A549 (cell line): Measurements from ENCODE around the gene COBL. TPM values are rescaled to one million over a fixed set of nuclear protein-coding genes. Genes with fewer than 3 reads are reported as not detected.

Experiments
- ATAC-seq, 2 experiments: fragments of 200-7000 bp in 1 of 2; fragments of >200 bp in 1 of 2; cut with Nextera tagmentation in 1 of 2; cut with Tn5 transposase in 1 of 2; 3 replicates each; pipeline versions ENCODE4 v1.8.0 to v1.9.1; 2018 to 2020; ENCODE audit warnings: mild to moderate bottlenecking in 1 of 2, moderate library complexity in 1 of 2
- CTCF ChIA-PET: fragments of 300-600 bp; sonication (Branson Sonifier 250); formaldehyde crosslinking; extraction: SDS; loops from one replicate; lab custom pipeline; 2021; ENCODE audit warnings: antibody characterized with exemption, inconsistent platforms; lab: Yijun Ruan, JAX
- POLR2A ChIA-PET: fragments of 350-600 bp; formaldehyde crosslinking; extraction: SDS; loops from one replicate; lab custom pipeline; 2021; ENCODE audit warnings: antibody characterized with exemption, inconsistent platforms; lab: Yijun Ruan, JAX
- DNase-seq, 2 experiments: peaks; one replicate each; pipeline versions ENCODE4 v3.0.0 to v3.0.0-alpha.2; 2011 to 2016; ENCODE audit warnings: low read depth in 1 of 2, low spot score in 1 of 2
- FAIRE-seq: peaks from 2 replicates; lab custom pipeline; 2011; peaks lifted over from hg19 to GRCh38; lab: Jason Lieb, UNC
- H3K27ac ChIP-seq, 2 experiments: fragments of >200 bp; sonication (Bioruptor Twin); formaldehyde crosslinking; 3 replicates each; pipeline ENCODE4 v1.5.1; 2016 to 2017
- H3K4me1 ChIP-seq: fragments of >200 bp; sonication (Bioruptor Twin); formaldehyde crosslinking; 3 replicates; pipeline ENCODE4 v1.6.1; 2016
- H3K4me2 ChIP-seq: fragments of >200 bp; sonication (Bioruptor Twin); formaldehyde crosslinking; 3 replicates; pipeline ENCODE4 v1.6.1; 2016
- H3K4me3 ChIP-seq: fragments of >200 bp; sonication (Bioruptor Twin); formaldehyde crosslinking; 3 replicates; pipeline ENCODE4 v1.5.1; 2016
- H3K9me3 ChIP-seq: fragments of >200 bp; sonication (Bioruptor Twin); formaldehyde crosslinking; 3 replicates; pipeline ENCODE4 v1.6.1; 2016
- BCL3 ChIP-seq: fragments of >200 bp; sonication (Bioruptor Twin); formaldehyde crosslinking; IDR thresholded peaks from 3 replicates; pipeline ENCODE4 v1.6.1; 2016
- CBX8 ChIP-seq: fragments of 200-600 bp; sonication (generic); IDR thresholded peaks from 2 replicates; pipeline ENCODE4 v1.6.1; 2016
- EHF ChIP-seq: fragments of 250-450 bp; sonication (Bioruptor Pico); IDR thresholded peaks from 2 replicates; pipeline ENCODE4 v1.5.0; 2020; ENCODE audit warnings: mild to moderate bottlenecking
- EHMT2 ChIP-seq: fragments of 200-600 bp; sonication (generic); IDR thresholded peaks from 2 replicates; pipeline ENCODE4 v1.6.1; 2016; ENCODE audit warnings: antibody characterized with exemption, low read depth, mild to moderate bottlenecking, moderate library complexity
- FOSB ChIP-seq: fragments of 250-450 bp; sonication (Bioruptor Pico); IDR thresholded peaks from 2 replicates; pipeline ENCODE4 v1.5.0; 2020; ENCODE audit warnings: mild to moderate bottlenecking, moderate library complexity
- FOSL2 ChIP-seq, 2 experiments: fragments of 450-650 bp in 1 of 2; fragments of >200 bp in 1 of 2; sonication (Bioruptor Twin) in 1 of 2; formaldehyde crosslinking; IDR thresholded peaks; 2 replicates each; pipeline versions ENCODE4 v1.5.0 to v1.6.1; 2016 to 2020; ENCODE audit warnings: mild to moderate bottlenecking in 1 of 2, moderate library complexity in 1 of 2
- HDAC2 ChIP-seq: fragments of 200-600 bp; sonication (generic); IDR thresholded peaks from 2 replicates; pipeline ENCODE4 v1.6.1; 2016
- HOXA7 ChIP-seq: fragments of 250-450 bp; sonication (Bioruptor Pico); IDR thresholded peaks from 2 replicates; pipeline ENCODE4 v1.5.0; 2020; ENCODE audit warnings: mild to moderate bottlenecking, moderate library complexity
- HOXB13 ChIP-seq: fragments of 250-450 bp; sonication (Bioruptor Pico); IDR thresholded peaks from 2 replicates; pipeline ENCODE4 v1.5.0; 2020; ENCODE audit warnings: low read depth, mild to moderate bottlenecking, moderate library complexity
- JUN ChIP-seq, 2 experiments: fragments of >200 bp; sonication (Bioruptor Twin); formaldehyde crosslinking; IDR thresholded peaks; 2 replicates in 1 of 2; 3 replicates in 1 of 2; pipeline ENCODE4 v1.6.1; 2016 to 2017
- KDM5A ChIP-seq: fragments of 200-600 bp; sonication (generic); IDR thresholded peaks from 2 replicates; pipeline ENCODE4 v1.6.1; 2016; ENCODE audit warnings: antibody characterized with exemption, mild to moderate bottlenecking
- MAFK ChIP-seq: fragments of 450-650 bp; IDR thresholded peaks from 2 replicates; pipeline ENCODE4 v1.6.1; 2014; ENCODE audit not compliant: partially characterized antibody
- MAX ChIP-seq: IDR thresholded peaks from 2 replicates; pipeline ENCODE4 v1.6.1; 2012
- MYC ChIP-seq: IDR thresholded peaks from 2 replicates; pipeline ENCODE4 v1.6.1; 2012; ENCODE audit warnings: mild to moderate bottlenecking, inconsistent platforms, low read length, improper control_type of control experiment, borderline replicate concordance
- NFE2L2 ChIP-seq: fragments of 150-350 bp; conservative IDR thresholded peaks from 2 replicates; pipeline ENCODE4 v1.6.1; 2014; ENCODE audit warnings: low read length
- NPAS2 ChIP-seq: fragments of 250-450 bp; sonication (Bioruptor Pico); IDR thresholded peaks from 2 replicates; pipeline ENCODE4 v1.8.0; 2022; ENCODE audit warnings: mild to moderate bottlenecking, moderate library complexity, borderline replicate concordance
- NR3C1 ChIP-seq: fragments of >200 bp; sonication (Bioruptor Twin); formaldehyde crosslinking; IDR thresholded peaks from 3 replicates; pipeline ENCODE4 v1.6.1; 2017
- POLR2A ChIP-seq: IDR thresholded peaks from 2 replicates; pipeline ENCODE4 v1.6.1; 2012; ENCODE audit warnings: mild to moderate bottlenecking, low read length
- RARB ChIP-seq: fragments of 250-450 bp; sonication (Bioruptor Pico); IDR thresholded peaks from 2 replicates; pipeline ENCODE4 v1.8.0; 2021; ENCODE audit warnings: mild to moderate bottlenecking, moderate library complexity
- RCOR1 ChIP-seq: fragments of 150-350 bp; IDR thresholded peaks from 2 replicates; pipeline ENCODE4 v1.6.1; 2014; ENCODE audit warnings: antibody characterized with exemption, low read length, low read depth
- TFCP2L1 ChIP-seq: fragments of 250-450 bp; sonication (Bioruptor Pico); IDR thresholded peaks from 2 replicates; pipeline ENCODE4 v1.5.0; 2021; ENCODE audit warnings: mild to moderate bottlenecking
- TP53 ChIP-seq: fragments of 250-450 bp; sonication (Bioruptor Pico); IDR thresholded peaks from 2 replicates; pipeline ENCODE4 v1.5.0; 2021; ENCODE audit warnings: mild to moderate bottlenecking, moderate library complexity
- USF2 ChIP-seq: fragments of 450-650 bp; IDR thresholded peaks from 2 replicates; pipeline ENCODE4 v1.6.1; 2014; ENCODE audit warnings: antibody characterized with exemption
- ZSCAN20 ChIP-seq: fragments of 250-450 bp; sonication (Bioruptor Pico); IDR thresholded peaks from 2 replicates; pipeline ENCODE4 v1.8.0; 2022; ENCODE audit warnings: mild to moderate bottlenecking, moderate library complexity
- WGBS: methylation state at CpG from one replicate; pipeline ENCODE4 v1.1.6; 2017; ENCODE audit errors: missing lambda C conversion rate; 5-methylcytosine and 5-hydroxymethylcytosine counted together
- polyA plus RNA-seq, 4 experiments: library from polyadenylated mRNA; depleted of rRNA in 3 of 4; stranded (reverse); fragments of >200 nt; fragmentation: RNase III in 1 of 4; extraction: RNeasy Plus Mini Kit Qiagen cat#74134 plus additional on column Dnase treatment in 1 of 4; gene quantifications; 2 replicates in 3 of 4; 3 replicates in 1 of 4; pipeline ENCODE4 v1.2.3, GENCODE V29; 2011 to 2017

Gene COBL
- polyA plus RNA-seq, 2 of the 4 experiments (the other 2 are of a cell fraction), result 1.5 to 7.4 TPM

- TF ChIP-seq RCOR1 (no peak), EHMT2 (no peak), MAFK (no peak), ZSCAN20 (CRISPR knock-in tag) (no peak), TFCP2L1 (CRISPR knock-in tag) (no peak), KDM5A (no peak), EHF (CRISPR knock-in tag) (no peak), TP53 (CRISPR knock-in tag) (no peak), CBX8 (no peak), HOXA7 (no peak), HDAC2 (no peak), POLR2A (no peak), MYC (no peak), FOSL2 (IDR thresholded peaks at IDR 0.05) (no peak), FOSL2 (CRISPR knock-in tag; IDR thresholded peaks at IDR 0.05) (no peak)
- no peak for FAIRE-seq
- no peak for DNase-seq
- WGBS, result 88% methylated on average over 2 of the region's 2 CpGs
- H3K27ac ChIP-seq, result no peak overlapping the region
- no peaks in the 10 kb centered on the region for H3K9me3 ChIP-seq
- ATAC-seq, result no peak
- peaks cover 8% of the 10 kb centered on the region for H3K4me1 ChIP-seq
- H3K4me3 ChIP-seq, result no peak overlapping the region
- no peak overlapping the region for H3K4me2 ChIP-seq
- POLR2A ChIA-PET, result no interaction called here
- CTCF ChIA-PET, result interaction anchor here (0.8 to 1.6 kb wide), 4 partner anchors 25 to 668 kb away, joined by 3 to 7 read pairs (median 4); no protein-coding TSS in a partner anchor
Measured at GRCh38 chr7:51135576-51135975, 181.0 kb downstream of the COBL start.

- no peak for FAIRE-seq
- ChIA-PET CTCF (interaction anchor here (0.8 to 2.9 kb wide), 2 partner anchors 7 to 29 kb away, joined by 3 to 18 read pairs; no protein-coding TSS in a partner anchor), POLR2A (no interaction called here)
- Histone ChIP-seq H3K4me3 (no peak overlapping the region), H3K27ac (no peak overlapping the region)
- TF ChIP-seq FOSB (no peak), BCL3 (no peak), HOXB13 (CRISPR knock-in tag) (no peak), POLR2A (no peak), NR3C1 (no peak)
- TF ChIP-seq, all 56 proteins: peak for 0
- WGBS, result 91% methylated on average over 4 of the region's 4 CpGs
- Histone ChIP-seq H3K9me3 (no peaks in the 10 kb centered on the region), H3K4me2 (no peak overlapping the region), H3K4me1 (no peaks in the 10 kb centered on the region)
- DNase-seq, result no peak
- ATAC-seq, result no peak
Measured at GRCh38 chr7:51134013-51134441, 182.6 kb downstream of the COBL start.

GRCh38 chr7:51132661-51133060 is 183.9 kb downstream of the COBL start:
- Histone ChIP-seq H3K4me1 (no peaks in the 10 kb centered on the region), H3K27ac (no peak overlapping the region), H3K9me3 (no peaks in the 10 kb centered on the region), H3K4me2 (no peak overlapping the region), H3K4me3 (no peak overlapping the region)
- CTCF ChIA-PET, result interaction anchor here (2.9 kb wide), 1 partner anchor 8 kb away, joined by 18 read pairs; no protein-coding TSS in a partner anchor
- ATAC-seq, result no peak
- no peak for DNase-seq
- POLR2A ChIA-PET, result no interaction called here
- WGBS, result 72% methylated on average over 3 of the region's 3 CpGs
- no peak for FAIRE-seq
- TF ChIP-seq NPAS2 (CRISPR knock-in tag) (no peak), JUN (IDR thresholded peaks at IDR 0.05) (no peak), KDM5A (no peak), HDAC2 (no peak), TFCP2L1 (CRISPR knock-in tag) (no peak), MYC (no peak), FOSL2 (IDR thresholded peaks at IDR 0.05) (no peak), FOSL2 (CRISPR knock-in tag; IDR thresholded peaks at IDR 0.05) (no peak), MAX (no peak), RARB (CRISPR knock-in tag) (no peak), USF2 (no peak), EHF (CRISPR knock-in tag) (no peak), NFE2L2 (no peak)
